Sigmoid colon (tissue), 7 donors: ENCODE data around the gene CBLIF. TPM values are rescaled to one million over a fixed set of nuclear protein-coding genes. Genes with fewer than 3 reads are reported as not detected.

Experiments
- DNase-seq: peaks from one replicate; pipeline ENCODE4 v3.0.0-alpha.2; 2019
- H3K27ac ChIP-seq, 4 donors: fragments of 200-600 bp; sonication (generic); one replicate each; pipeline ENCODE4 v1.5.1; 2016 to 2019; ENCODE audit warnings: mild to moderate bottlenecking in 1 of 4
- H3K27me3 ChIP-seq, 3 donors: fragments of 200-600 bp; sonication (generic); one replicate each; pipeline ENCODE4 v1.5.1; 2019; ENCODE audit warnings: mild to moderate bottlenecking in 1 of 3
- H3K36me3 ChIP-seq, 4 donors: fragments of 200-600 bp; sonication (generic); one replicate each; pipeline ENCODE4 v1.5.1; 2016 to 2019
- H3K4me1 ChIP-seq, 4 donors: fragments of 200-600 bp; sonication (generic); one replicate each; pipeline ENCODE4 v1.5.1; 2017 to 2019
- H3K4me3 ChIP-seq, 4 donors: fragments of 200-600 bp; sonication (generic); one replicate each; pipeline ENCODE4 v1.5.1; 2017 to 2019; ENCODE audit warnings: mild to moderate bottlenecking in 2 of 4, moderate library complexity in 1 of 4
- H3K9me3 ChIP-seq, 4 donors: fragments of 200-600 bp in 3 of 4; sonication (generic) in 3 of 4; one replicate each; pipeline versions ENCODE4 v1.5.1 to v1.6.1; 2013 to 2019
- CTCF ChIP-seq, 4 experiments: fragments of 450-650 bp in 3 of 4; fragments of 200-600 bp in 1 of 4; IDR thresholded peaks; one replicate each; pipeline ENCODE4 v1.5.1; 2016 to 2019; ENCODE audit warnings: antibody characterized with exemption in 4 of 4, mild to moderate bottlenecking in 3 of 4, moderate library complexity in 2 of 4
- EP300 ChIP-seq, 4 donors: sonication (generic); formaldehyde crosslinking; IDR thresholded peaks; one replicate each; pipeline ENCODE4 v1.6.1; 2017; ENCODE audit warnings: antibody characterized with exemption in 4 of 4
- POLR2A ChIP-seq, 2 donors: fragments of 450-650 bp; IDR thresholded peaks; one replicate each; pipeline ENCODE4 v1.6.1; 2016; ENCODE audit warnings: antibody characterized with exemption in 2 of 2, mild to moderate bottlenecking in 2 of 2, moderate library complexity in 2 of 2
- POLR2AphosphoS5 ChIP-seq, 4 donors: sonication (generic); formaldehyde crosslinking; IDR thresholded peaks; one replicate each; pipeline ENCODE4 v1.6.1; 2017; ENCODE audit warnings: antibody characterized with exemption in 4 of 4
- WGBS, 2 donors: extraction: QIAGEN DNeasy Blood & Tissue Kit; methylation state at CpG; one replicate each; pipeline ENCODE4 v1.1.7; 2013; 5-methylcytosine and 5-hydroxymethylcytosine counted together
- intact Hi-C: fragments of 100-400 bp; cut with DNase I; formaldehyde crosslinking; loops from one replicate; pipeline ENCODE4 v1.15.1; 2023
- polyA plus RNA-seq, 3 donors: library from polyadenylated mRNA; stranded (reverse); fragments of 200-250 nt; gene quantifications; one replicate each; pipeline ENCODE4 v1.2.3, GENCODE V29; 2013
- total RNA-seq, 4 donors: library from RNA; depleted of rRNA; stranded (reverse); fragments of >200 nt; gene quantifications; one replicate each; pipeline ENCODE4 v1.1.0, GENCODE V29; 2016
- donor health status: healthy with polysubstance abuse.
- donor health status: Bipolar disorder and iron deficiency.
- donor health status: healthy.

CBLIF gene
- total and polyA plus RNA-seq, 7 donors, result 0.28 TPM; not detected in 6

GRCh38 chr11:59867946-59868345 lies 22.6 kb upstream of the CBLIF start:
- Histone ChIP-seq H3K4me3 (no peak overlapping the region), H3K9me3 (peaks cover 0 to 2% (median 0%) of the 10 kb centered on the region in 4 donors), H3K36me3 (no peaks in the 10 kb centered on the region), H3K27me3 (no peaks in the 10 kb centered on the region), H3K27ac (no peak overlapping the region), H3K4me1 (no peaks in the 10 kb centered on the region)
- DNase-seq, result no peak
- no peak for TF ChIP-seq CTCF (IDR thresholded peaks at IDR 0.05)
- TF ChIP-seq POLR2A (IDR thresholded peaks at IDR 0.05), result no peak
- no peak for TF ChIP-seq POLR2AphosphoS5 (IDR thresholded peaks at IDR 0.05)
- TF ChIP-seq EP300 (IDR thresholded peaks at IDR 0.05), result no peak
- intact Hi-C loops, result no loop called here
- 92 to 97% methylated on average over 2 of the region's 2 CpGs for WGBS, 2 donors

DNA sequence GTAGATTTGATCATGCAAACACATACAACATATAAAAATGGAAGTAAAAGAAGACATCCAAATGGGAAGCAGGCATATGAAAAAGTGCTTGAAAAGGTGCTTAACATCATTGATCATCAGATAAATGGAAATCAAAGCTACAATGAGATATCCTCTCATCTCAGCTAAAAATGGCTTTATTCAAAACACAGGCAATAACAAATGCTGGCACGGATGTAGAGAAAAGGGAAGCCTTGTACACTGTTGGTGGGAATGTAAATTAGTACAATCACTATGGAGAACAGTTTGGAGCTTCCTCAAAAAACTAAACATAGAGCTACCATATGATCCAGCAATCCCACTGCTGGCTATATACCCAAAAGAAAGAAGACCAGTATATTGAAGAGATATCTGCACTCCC lies 21.5 kb upstream of the CBLIF start:
- WGBS, 2 donors, result 82 to 85% methylated on average over 1 of the region's 1 CpG
- peaks cover 0 to 2% (median 0%) of the 10 kb centered on the region in 4 donors for H3K9me3 ChIP-seq
- no peaks in the 10 kb centered on the region for H3K4me1 ChIP-seq
- no peaks in the 10 kb centered on the region for H3K36me3 ChIP-seq
- DNase-seq, result no peak
- no peaks in the 10 kb centered on the region for H3K27me3 ChIP-seq
- TF ChIP-seq EP300 (IDR thresholded peaks at IDR 0.05) (no peak), POLR2AphosphoS5 (IDR thresholded peaks at IDR 0.05) (no peak), CTCF (IDR thresholded peaks at IDR 0.05) (no peak), POLR2A (IDR thresholded peaks at IDR 0.05) (no peak)
- no peak overlapping the region for H3K4me3 ChIP-seq
- no peak overlapping the region for H3K27ac ChIP-seq
- intact Hi-C loops, result no loop called here

- DNase-seq, result no peak
- no peaks in the 10 kb centered on the region for H3K27me3 ChIP-seq
- no peak within 1 kb of the TSS for H3K4me3 ChIP-seq
- H3K9me3 ChIP-seq, result peaks cover 0 to 2% (median 0%) of the 10 kb centered on the region in 4 donors
- no peak within 1 kb of the TSS for H3K27ac ChIP-seq
- TF ChIP-seq CTCF (IDR thresholded peaks at IDR 0.05) (no peak), POLR2AphosphoS5 (IDR thresholded peaks at IDR 0.05) (no peak), EP300 (IDR thresholded peaks at IDR 0.05) (no peak), POLR2A (IDR thresholded peaks at IDR 0.05) (no peak)
- intact Hi-C loops, result no loop called here
- no peaks in the 10 kb centered on the region for H3K36me3 ChIP-seq
- WGBS, 2 donors, result 60 to 70% methylated on average over 3 of the region's 3 CpGs
- H3K4me1 ChIP-seq, result no peaks in the 10 kb centered on the region
Observed at GRCh38 chr11:59866397-59866796, 21.1 kb upstream of the CBLIF start, which contains the start of gene TCN1. Gene TCN1, minus strand, starts transcription at chr11:59866487. Its CDS starts 17 bp downstream, at chr11:59866470.

DNA sequence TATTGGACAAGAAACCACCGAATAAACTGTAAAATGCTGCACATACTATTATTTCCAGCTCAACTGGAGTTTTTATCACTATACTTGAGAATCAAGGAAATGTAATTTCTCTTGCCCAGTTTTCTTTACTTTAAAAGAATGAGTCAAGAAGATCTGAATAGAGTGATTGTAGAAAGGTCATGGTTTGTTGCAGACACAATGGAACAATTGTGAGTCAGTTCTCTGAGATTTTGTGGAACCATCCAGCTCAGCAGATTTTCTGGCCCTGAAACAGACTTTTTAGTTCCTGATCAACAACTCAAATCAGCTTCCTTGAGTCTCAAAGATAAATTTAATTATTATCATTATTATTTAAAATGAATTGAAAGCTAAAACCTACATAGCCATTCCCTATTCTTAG lies 19.7 kb upstream of the CBLIF start:
- no peak overlapping the region for H3K4me3 ChIP-seq
- DNase-seq, result no peak
- H3K36me3 ChIP-seq, result no peaks in the 10 kb centered on the region
- no peaks in the 10 kb centered on the region for H3K4me1 ChIP-seq
- 65 to 75% methylated on average over 1 of the region's 1 CpG for WGBS, 2 donors
- H3K9me3 ChIP-seq, result peaks cover 0 to under 1% (median 0%) of the 10 kb centered on the region in 4 donors
- no peak for TF ChIP-seq EP300 (IDR thresholded peaks at IDR 0.05)
- TF ChIP-seq POLR2AphosphoS5 (IDR thresholded peaks at IDR 0.05), result no peak
- TF ChIP-seq POLR2A (IDR thresholded peaks at IDR 0.05), result no peak
- no peak for TF ChIP-seq CTCF (IDR thresholded peaks at IDR 0.05)
- intact Hi-C loops, result no loop called here
- no peaks in the 10 kb centered on the region for H3K27me3 ChIP-seq
- no peak overlapping the region for H3K27ac ChIP-seq

GRCh38 chr11:59862252-59862651 lies 17.0 kb upstream of the CBLIF start:
- 73 to 81% methylated on average over 3 of the region's 3 CpGs for WGBS, 2 donors
- no peak overlapping the region for H3K27ac ChIP-seq
- H3K27me3 ChIP-seq, result no peaks in the 10 kb centered on the region
- no peaks in the 10 kb centered on the region for H3K9me3 ChIP-seq
- H3K36me3 ChIP-seq, result no peaks in the 10 kb centered on the region
- no peaks in the 10 kb centered on the region for H3K4me1 ChIP-seq
- no peak for DNase-seq
- intact Hi-C loops, result no loop called here
- no peak overlapping the region for H3K4me3 ChIP-seq
- TF ChIP-seq POLR2AphosphoS5 (IDR thresholded peaks at IDR 0.05), result no peak
- no peak for TF ChIP-seq POLR2A (IDR thresholded peaks at IDR 0.05)
- no peak for TF ChIP-seq EP300 (IDR thresholded peaks at IDR 0.05)
- no peak for TF ChIP-seq CTCF (IDR thresholded peaks at IDR 0.05)
